Mesendoderm (in vitro differentiated cells): ENCODE data around the gene RAD50.

ENCODE experiments used
- DNase-seq: peaks from one replicate; pipeline ENCODE4 v3.0.0; 2013
- H2AK5ac ChIP-seq: 2 replicates; pipeline ENCODE4 v1.6.1; 2013; ENCODE audit warnings: low read length, inconsistent platforms
- H2BK120ac ChIP-seq: 2 replicates; pipeline ENCODE4 v1.6.1; 2013; ENCODE audit warnings: low read depth, mild to moderate bottlenecking, low read length, moderate library complexity, mixed read lengths
- H2BK15ac ChIP-seq: replicated peaks from 2 replicates; pipeline ENCODE4 v1.6.1; 2013; ENCODE audit warnings: low read depth, mild to moderate bottlenecking, moderate library complexity
- H2BK5ac ChIP-seq: 2 replicates; pipeline ENCODE4 v1.6.1; 2013; ENCODE audit warnings: low read length, inconsistent platforms
- H3K18ac ChIP-seq: 2 replicates; pipeline ENCODE4 v1.6.1; 2013; ENCODE audit warnings: mild to moderate bottlenecking, low read length, mixed read lengths
- H3K23ac ChIP-seq: one replicate; pipeline ENCODE4 v1.6.1; 2013; ENCODE audit warnings: low read length
- H3K27ac ChIP-seq: 2 replicates; pipeline ENCODE4 v1.5.1; 2013; ENCODE audit warnings: low read depth, mild to moderate bottlenecking, inconsistent platforms, low read length, moderate library complexity
- H3K27me3 ChIP-seq: 2 replicates; pipeline ENCODE4 v1.6.1; 2013; ENCODE audit warnings: low read length, control low read depth, mild to moderate bottlenecking, inconsistent platforms; ENCODE audit not compliant: insufficient read depth, poor library complexity
- H3K36me3 ChIP-seq: 2 replicates; pipeline ENCODE4 v1.6.1; 2013; ENCODE audit warnings: low read length, inconsistent platforms; ENCODE audit not compliant: control insufficient read depth, insufficient read depth
- H3K4ac ChIP-seq: one replicate; pipeline ENCODE4 v1.6.1; 2013; ENCODE audit warnings: low read depth, mild to moderate bottlenecking, low read length, moderate library complexity
- H3K4me1 ChIP-seq: 2 replicates; pipeline ENCODE4 v1.6.1; 2013; ENCODE audit warnings: low read depth, low read length, inconsistent platforms; ENCODE audit not compliant: control insufficient read depth
- H3K4me2 ChIP-seq: 2 replicates; pipeline ENCODE4 v1.6.1; 2013; ENCODE audit warnings: low read length
- H3K4me3 ChIP-seq: 2 replicates; pipeline ENCODE4 v1.5.1; 2013; ENCODE audit warnings: mild to moderate bottlenecking, low read length
- H3K56ac ChIP-seq: one replicate; pipeline ENCODE4 v1.6.1; 2013; ENCODE audit warnings: low read length
- H3K79me1 ChIP-seq: 2 replicates; pipeline ENCODE4 v1.6.1; 2013; ENCODE audit warnings: low read length, inconsistent platforms
- H3K79me2 ChIP-seq: 2 replicates; pipeline ENCODE4 v1.6.1; 2013; ENCODE audit warnings: mild to moderate bottlenecking, low read length; ENCODE audit not compliant: control insufficient read depth, insufficient read depth
- H3K9ac ChIP-seq: 2 replicates; pipeline ENCODE4 v1.6.1; 2013; ENCODE audit warnings: low read length, inconsistent platforms
- H4K5ac ChIP-seq: one replicate; pipeline ENCODE4 v1.6.1; 2013; ENCODE audit warnings: low read length
- H4K8ac ChIP-seq: one replicate; pipeline ENCODE4 v1.6.1; 2013; ENCODE audit warnings: low read depth, mild to moderate bottlenecking, control low read depth, low read length, moderate library complexity
- WGBS: extraction: QIAGEN DNeasy Blood & Tissue Kit; methylation state at CpG from one replicate; pipeline ENCODE4 v1.1.7; 2013; ENCODE audit warnings: low lambda C conversion rate, missing lambda C conversion rate; ENCODE audit not compliant: insufficient coverage; ENCODE audit errors: extremely low coverage; 5-methylcytosine and 5-hydroxymethylcytosine counted together

Gene RAD50

DNA sequence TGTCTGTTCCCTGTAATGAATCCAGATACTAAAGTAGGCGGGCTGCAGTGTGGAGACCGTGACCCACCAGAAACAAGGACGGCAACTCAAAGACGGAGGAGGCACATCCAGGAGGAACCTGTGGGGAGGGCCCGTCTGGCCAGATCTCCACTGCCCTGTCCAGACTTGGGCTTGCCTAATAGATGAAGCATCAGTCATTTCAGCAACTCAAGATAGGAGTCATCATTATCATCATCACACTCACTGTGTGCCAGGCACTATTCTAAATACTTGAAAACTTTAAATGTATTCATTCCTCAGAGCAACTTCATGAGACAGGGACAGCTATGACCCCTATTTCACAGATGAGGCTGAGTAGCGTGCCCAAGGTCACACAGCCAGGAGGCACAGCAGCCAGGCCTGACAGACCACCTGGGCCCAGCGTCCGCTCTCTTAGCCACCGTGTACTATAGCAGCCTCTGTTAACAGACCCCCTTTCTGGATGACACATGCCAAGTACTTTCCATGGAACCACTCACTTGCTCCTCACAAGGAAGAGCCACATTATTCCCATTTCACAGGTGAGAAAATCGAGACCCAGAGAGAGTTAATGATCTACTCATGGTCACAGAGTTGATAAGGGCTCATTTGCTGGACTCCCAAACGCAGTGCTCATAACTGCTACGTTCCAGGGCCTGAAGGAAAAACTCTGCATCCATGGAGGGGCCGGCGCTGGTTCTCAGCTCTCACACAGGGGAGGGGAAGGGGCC is 112.1 kb downstream of the RAD50 start:
- Histone ChIP-seq H3K27me3 (no peaks in the 10 kb centered on the region), H2AK5ac (no peak overlapping the region), H3K36me3 (no peaks in the 10 kb centered on the region), H3K56ac (no peak overlapping the region), H2BK120ac (no peak overlapping the region), H3K9ac (no peak overlapping the region), H3K18ac (no peak overlapping the region), H2BK5ac (no peak overlapping the region), H4K5ac (no peak overlapping the region), H3K4me3 (no peak overlapping the region), H3K4me1 (peaks cover 2% of the 10 kb centered on the region), H2BK15ac (no peak overlapping the region), H3K23ac (no peak overlapping the region), H3K79me2 (no peaks in the 10 kb centered on the region), H4K8ac (no peak overlapping the region), H3K4ac (no peak overlapping the region), H3K27ac (no peak overlapping the region), H3K4me2 (no peak overlapping the region), H3K79me1 (no peaks in the 10 kb centered on the region)
- no peak for DNase-seq
- no CpG with 5 or more reads among the region's 14 CpGs for WGBS

DNA sequence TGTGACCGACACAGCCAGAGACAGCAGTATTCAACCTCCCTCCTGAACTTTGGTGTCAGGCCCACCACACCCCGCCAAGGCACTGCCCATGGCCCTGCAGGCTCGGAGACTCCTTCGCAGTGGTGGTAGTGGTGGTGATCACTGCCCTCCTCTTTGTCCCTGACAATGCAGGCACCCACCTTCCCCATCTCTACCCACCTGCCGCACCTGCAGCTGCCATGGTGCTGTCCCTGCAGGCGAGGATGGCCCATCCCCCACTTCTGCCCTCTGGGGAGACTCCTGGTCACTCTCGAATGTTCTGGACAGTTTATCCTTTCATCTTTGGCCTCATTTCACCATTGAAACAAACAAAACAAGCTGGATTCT is 112.7 kb downstream of the RAD50 start:
- Histone ChIP-seq H3K23ac (no peak overlapping the region), H3K4me3 (no peak overlapping the region)
- no CpG with 5 or more reads among the region's 7 CpGs for WGBS

DNA sequence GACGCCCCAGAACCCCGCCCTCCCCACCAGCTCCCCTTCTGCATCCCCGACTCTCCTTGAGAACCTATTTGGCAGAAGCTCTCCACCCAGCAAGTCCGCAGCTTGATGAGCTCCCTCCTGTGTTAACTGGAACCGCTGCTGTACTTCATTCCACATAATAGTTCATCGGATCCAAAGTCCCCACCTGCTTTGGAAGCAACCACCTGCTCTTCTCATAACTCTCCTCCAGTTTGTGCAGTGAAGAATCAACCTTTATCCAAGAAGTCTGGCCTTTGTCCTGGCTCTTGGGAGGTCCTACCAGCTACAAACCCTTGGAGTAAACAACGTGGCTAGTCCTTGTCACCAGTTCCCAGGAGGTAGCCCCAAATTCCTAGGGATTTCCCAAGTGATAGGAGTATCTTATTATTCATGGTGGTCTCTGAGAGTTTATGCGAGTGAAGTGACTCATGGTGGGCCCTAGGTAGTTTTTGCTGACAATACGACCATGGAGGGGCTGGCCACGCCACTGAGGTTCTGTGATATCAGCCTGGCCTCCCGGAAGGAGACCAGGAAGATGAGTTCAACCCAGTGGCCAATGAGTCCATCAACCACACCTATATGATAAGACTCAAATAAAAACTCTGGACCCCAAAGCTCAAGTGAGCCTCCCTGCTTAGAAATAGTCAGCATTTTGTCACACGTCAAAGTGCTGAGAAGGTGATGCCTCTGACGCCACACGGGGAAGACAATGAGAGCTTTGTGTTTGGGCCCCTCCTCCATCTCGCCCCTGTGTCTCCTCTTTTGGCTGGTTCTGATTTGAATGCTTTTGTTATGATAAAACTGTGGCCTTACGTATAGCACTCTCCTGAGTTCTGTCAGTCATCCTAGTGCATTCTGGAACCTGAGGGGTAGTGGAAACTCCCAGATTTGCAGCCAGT is 113.4 kb downstream of the RAD50 start:
- Histone ChIP-seq H4K8ac (no peak overlapping the region), H3K79me1 (no peaks in the 10 kb centered on the region), H3K4me3 (no peak overlapping the region), H3K79me2 (no peaks in the 10 kb centered on the region), H3K4me2 (no peak overlapping the region), H3K27me3 (no peaks in the 10 kb centered on the region), H3K18ac (no peak overlapping the region), H2AK5ac (no peak overlapping the region), H3K9ac (no peak overlapping the region), H2BK120ac (no peak overlapping the region), H2BK15ac (no peak overlapping the region), H4K5ac (no peak overlapping the region), H2BK5ac (no peak overlapping the region), H3K56ac (no peak overlapping the region), H3K4me1 (peaks cover 2% of the 10 kb centered on the region), H3K36me3 (no peaks in the 10 kb centered on the region), H3K27ac (no peak overlapping the region), H3K4ac (no peak overlapping the region), H3K23ac (no peak overlapping the region)
- WGBS = no CpG with 5 or more reads among the region's 16 CpGs
- DNase-seq = no peak

More for the DNA sequence above, 112.7 kb downstream of the RAD50 start:
- H3K4ac ChIP-seq = no peak overlapping the region
- no peak overlapping the region for H3K4me2 ChIP-seq
- H3K27me3 ChIP-seq = no peaks in the 10 kb centered on the region
- H3K4me1 ChIP-seq = peaks cover 2% of the 10 kb centered on the region
- H3K27ac ChIP-seq = no peak overlapping the region
- H4K8ac ChIP-seq = no peak overlapping the region
- H4K5ac ChIP-seq = no peak overlapping the region
- no peaks in the 10 kb centered on the region for H3K79me1 ChIP-seq
- no peak overlapping the region for H2BK15ac ChIP-seq
- H2BK5ac ChIP-seq = no peak overlapping the region
- no peak overlapping the region for H2BK120ac ChIP-seq
- H2AK5ac ChIP-seq = no peak overlapping the region
- H3K18ac ChIP-seq = no peak overlapping the region
- H3K79me2 ChIP-seq = no peaks in the 10 kb centered on the region
- H3K9ac ChIP-seq = no peak overlapping the region
- no peak for DNase-seq
- no peaks in the 10 kb centered on the region for H3K36me3 ChIP-seq
- H3K56ac ChIP-seq = no peak overlapping the region

DNA sequence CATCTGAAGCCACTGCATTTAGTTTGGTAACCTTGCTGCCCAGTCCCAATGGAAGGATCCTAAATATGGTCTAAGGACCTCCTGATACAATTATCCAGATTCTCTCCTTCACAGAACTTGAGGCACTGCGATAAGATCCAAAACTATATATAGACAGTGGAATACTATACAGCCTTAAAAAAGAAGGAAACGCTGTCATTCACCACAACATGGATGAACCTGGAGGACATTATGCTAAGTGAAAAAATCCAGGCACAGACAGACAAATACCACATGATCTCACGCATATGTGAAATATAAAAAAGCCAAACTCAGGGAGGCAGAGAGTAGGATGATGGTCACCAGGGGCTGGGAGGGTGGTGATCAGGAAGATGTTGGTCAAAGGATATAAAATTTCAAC is 114.2 kb downstream of the RAD50 start:
- no peak for DNase-seq
- Histone ChIP-seq H3K4me3 (no peak overlapping the region), H3K4me2 (no peak overlapping the region), H2BK5ac (no peak overlapping the region), H2BK120ac (no peak overlapping the region), H2AK5ac (no peak overlapping the region), H3K4me1 (peaks cover 2% of the 10 kb centered on the region), H2BK15ac (no peak overlapping the region), H3K18ac (no peak overlapping the region), H3K27ac (no peak overlapping the region), H3K27me3 (no peaks in the 10 kb centered on the region), H3K9ac (no peak overlapping the region), H3K4ac (no peak overlapping the region), H3K79me1 (no peaks in the 10 kb centered on the region), H3K36me3 (no peaks in the 10 kb centered on the region), H3K56ac (no peak overlapping the region), H3K79me2 (no peaks in the 10 kb centered on the region), H3K23ac (no peak overlapping the region), H4K5ac (no peak overlapping the region), H4K8ac (no peak overlapping the region)
- no CpG with 5 or more reads among the region's 3 CpGs for WGBS

- no peak overlapping the region for H4K8ac ChIP-seq
- DNase-seq = no peak
Observed at GRCh38 chr5:132673488-132673887, 116.7 kb downstream of the RAD50 start.

More at GRCh38 chr5:132673488-132673887, 116.7 kb downstream of the RAD50 start:
- Histone ChIP-seq H3K79me2 (no peaks in the 10 kb centered on the region), H2AK5ac (no peak overlapping the region), H3K4me1 (peaks cover 2% of the 10 kb centered on the region), H3K4ac (no peak overlapping the region), H3K36me3 (no peaks in the 10 kb centered on the region), H3K23ac (no peak overlapping the region), H2BK5ac (no peak overlapping the region), H3K27ac (no peak overlapping the region), H3K4me2 (no peak overlapping the region), H3K27me3 (no peaks in the 10 kb centered on the region), H4K5ac (no peak overlapping the region), H2BK15ac (no peak overlapping the region), H3K56ac (no peak overlapping the region), H2BK120ac (no peak overlapping the region), H3K9ac (no peak overlapping the region), H3K79me1 (no peaks in the 10 kb centered on the region), H3K4me3 (no peak overlapping the region), H3K18ac (no peak overlapping the region)
- no CpG with 5 or more reads among the region's 1 CpG for WGBS
